Measurements from ENCODE around the gene ADD2. TPM values are rescaled to one million over a fixed set of nuclear protein-coding genes. Genes with fewer than 3 reads are reported as not detected.

The ADD2 gene
- total RNA-seq, 3 donors from 2014 or later, result 0.43 to 4.0 (median 1.1) TPM

DNA sequence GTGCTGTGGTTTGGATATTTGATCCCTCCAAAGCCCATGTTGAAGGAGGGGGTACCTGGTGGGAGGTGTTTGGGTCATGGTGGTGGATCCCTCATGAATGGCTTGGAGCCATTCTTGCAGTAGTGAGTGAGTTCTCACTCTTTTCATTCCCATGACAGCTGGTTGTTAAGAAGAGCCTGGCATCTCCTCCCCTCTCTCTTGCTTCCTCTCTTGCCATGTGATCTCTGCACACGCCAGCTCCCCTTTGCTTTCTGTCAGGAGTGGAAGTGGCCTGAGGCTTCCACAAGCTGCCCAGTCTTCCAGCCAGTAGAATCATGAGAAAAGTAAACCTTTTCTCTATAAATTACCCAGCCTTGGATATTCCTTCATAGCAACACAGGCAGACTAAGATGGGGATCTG, 8.6 kb downstream of the ADD2 start:
- H3K36me3 ChIP-seq (ENCODE audit: low read depth), result no peaks in the 10 kb centered on the region
- no peaks in the 10 kb centered on the region for H3K9me3 ChIP-seq
- TF ChIP-seq, protein P1, sequence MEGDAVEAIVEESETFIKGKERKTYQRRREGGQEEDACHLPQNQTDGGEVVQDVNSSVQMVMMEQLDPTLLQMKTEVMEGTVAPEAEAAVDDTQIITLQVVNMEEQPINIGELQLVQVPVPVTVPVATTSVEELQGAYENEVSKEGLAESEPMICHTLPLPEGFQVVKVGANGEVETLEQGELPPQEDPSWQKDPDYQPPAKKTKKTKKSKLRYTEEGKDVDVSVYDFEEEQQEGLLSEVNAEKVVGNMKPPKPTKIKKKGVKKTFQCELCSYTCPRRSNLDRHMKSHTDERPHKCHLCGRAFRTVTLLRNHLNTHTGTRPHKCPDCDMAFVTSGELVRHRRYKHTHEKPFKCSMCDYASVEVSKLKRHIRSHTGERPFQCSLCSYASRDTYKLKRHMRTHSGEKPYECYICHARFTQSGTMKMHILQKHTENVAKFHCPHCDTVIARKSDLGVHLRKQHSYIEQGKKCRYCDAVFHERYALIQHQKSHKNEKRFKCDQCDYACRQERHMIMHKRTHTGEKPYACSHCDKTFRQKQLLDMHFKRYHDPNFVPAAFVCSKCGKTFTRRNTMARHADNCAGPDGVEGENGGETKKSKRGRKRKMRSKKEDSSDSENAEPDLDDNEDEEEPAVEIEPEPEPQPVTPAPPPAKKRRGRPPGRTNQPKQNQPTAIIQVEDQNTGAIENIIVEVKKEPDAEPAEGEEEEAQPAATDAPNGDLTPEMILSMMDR (IDR thresholded peaks at IDR 0.05), result no peak
- no peak for ATAC-seq
- DNase-seq, result no peak
- intact Hi-C loops (cut with DNase I, micrococcal nuclease), result no loop called here
- no peak overlapping the region for H3K4me3 ChIP-seq
- no peaks in the 10 kb centered on the region for H3K4me1 ChIP-seq (ENCODE audit: low read depth)

DNA sequence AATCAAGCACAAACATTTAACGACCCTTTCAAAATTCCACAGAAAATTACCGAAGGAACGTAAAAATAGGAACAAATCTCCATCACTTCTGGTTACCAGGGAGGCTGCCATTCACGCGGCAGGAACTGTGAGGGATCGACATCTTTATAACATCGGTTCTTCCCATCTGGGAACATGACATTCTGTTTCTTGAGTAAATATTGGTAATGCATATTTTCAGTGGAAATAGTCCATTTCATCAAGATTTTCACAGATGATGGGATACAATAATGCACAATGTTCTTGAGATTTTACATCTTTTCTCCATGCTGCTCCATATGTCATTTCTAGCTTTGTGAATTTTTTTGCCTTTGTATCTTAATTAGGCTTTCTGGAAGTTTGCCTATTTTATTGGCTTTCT, 10.0 kb downstream of the ADD2 start:
- ATAC-seq, result no peak

DNA sequence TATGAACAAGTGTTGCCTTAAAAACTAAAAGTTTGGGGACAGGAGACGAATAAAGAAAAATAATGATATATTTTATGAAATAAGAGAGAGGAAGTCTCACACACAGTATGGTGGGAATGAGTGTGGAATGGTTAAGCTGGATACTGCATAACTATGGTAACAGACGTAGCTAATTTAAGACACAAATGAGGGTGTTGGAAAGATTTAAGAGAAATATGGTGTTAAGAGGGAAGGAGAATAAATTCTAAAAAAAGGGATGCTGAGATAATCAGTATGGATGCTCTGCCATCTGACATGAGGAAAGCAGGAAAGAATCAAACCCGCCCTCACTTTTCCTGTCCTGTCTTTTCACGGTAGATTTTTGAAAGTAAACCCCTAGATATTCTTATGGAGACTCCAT, 10.6 kb downstream of the ADD2 start:
- TF ChIP-seq, protein P1 (IDR thresholded peaks at IDR 0.05), result no peak
- no peaks in the 10 kb centered on the region for H3K4me1 ChIP-seq (ENCODE audit: low read depth)
- H3K9me3 ChIP-seq, result no peaks in the 10 kb centered on the region
- no peaks in the 10 kb centered on the region for H3K36me3 ChIP-seq (ENCODE audit: low read depth)
- no peak for ATAC-seq
- no peak for DNase-seq
- no peak overlapping the region for H3K4me3 ChIP-seq
- intact Hi-C loops (cut with DNase I, micrococcal nuclease), result no loop called here

More for the DNA sequence above, 10.0 kb downstream of the ADD2 start:
- TF ChIP-seq, protein P1 (IDR thresholded peaks at IDR 0.05), result no peak
- Histone ChIP-seq H3K36me3 (ENCODE audit: low read depth) (no peaks in the 10 kb centered on the region), H3K4me1 (ENCODE audit: low read depth) (no peaks in the 10 kb centered on the region), H3K4me3 (no peak overlapping the region), H3K9me3 (no peaks in the 10 kb centered on the region)
- intact Hi-C loops (cut with DNase I, micrococcal nuclease), result no loop called here
- no peak for DNase-seq

DNA sequence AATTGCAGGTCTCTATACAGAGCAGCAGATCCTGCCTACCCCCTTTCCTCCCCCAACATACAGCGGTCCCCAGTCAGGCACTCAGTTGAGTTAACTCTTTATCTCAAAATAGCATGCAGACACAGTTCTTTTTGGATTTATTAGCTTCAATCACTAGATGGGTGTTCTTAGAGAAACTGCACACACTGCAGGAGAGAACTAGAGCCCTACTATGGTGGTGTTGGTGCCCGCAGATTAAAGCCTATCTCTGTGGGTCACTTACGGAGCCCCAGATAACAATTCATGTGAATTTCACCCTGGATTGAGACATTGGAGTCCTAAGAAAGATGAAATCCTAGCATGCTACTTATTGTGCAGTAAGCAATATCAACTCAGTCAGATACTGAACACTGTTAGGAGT, 11.9 kb downstream of the ADD2 start:
- Histone ChIP-seq H3K4me1 (ENCODE audit: low read depth) (no peaks in the 10 kb centered on the region), H3K9me3 (no peaks in the 10 kb centered on the region), H3K36me3 (ENCODE audit: low read depth) (no peaks in the 10 kb centered on the region), H3K4me3 (no peak overlapping the region)
- TF ChIP-seq, protein P1 (IDR thresholded peaks at IDR 0.05), result no peak
- intact Hi-C loops (cut with DNase I, micrococcal nuclease), result no loop called here
- no peak for ATAC-seq
- DNase-seq, result no peak

DNA sequence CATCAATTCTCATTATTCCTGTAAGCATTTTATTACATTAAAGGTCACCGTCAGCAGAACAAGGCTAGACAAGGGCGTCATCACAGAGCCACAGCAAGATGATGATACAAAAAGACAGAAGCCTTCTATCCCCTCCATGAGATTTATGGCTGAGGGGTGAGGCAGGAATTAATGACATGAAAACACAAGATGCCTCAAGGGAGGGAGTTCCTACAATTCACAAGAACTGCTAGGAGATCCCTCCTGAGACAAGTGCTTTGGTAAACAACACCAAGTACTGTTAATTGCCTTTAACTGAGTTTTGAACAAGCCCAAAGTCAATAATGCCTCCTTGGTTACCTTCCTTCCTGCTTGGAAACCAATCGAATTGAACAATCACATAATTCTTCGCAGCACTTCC, 14.1 kb downstream of the ADD2 start:
- DNase-seq, result no peak
- intact Hi-C loops (cut with DNase I, micrococcal nuclease), result no loop called here
- TF ChIP-seq, protein P1 (IDR thresholded peaks at IDR 0.05), result no peak

DNA sequence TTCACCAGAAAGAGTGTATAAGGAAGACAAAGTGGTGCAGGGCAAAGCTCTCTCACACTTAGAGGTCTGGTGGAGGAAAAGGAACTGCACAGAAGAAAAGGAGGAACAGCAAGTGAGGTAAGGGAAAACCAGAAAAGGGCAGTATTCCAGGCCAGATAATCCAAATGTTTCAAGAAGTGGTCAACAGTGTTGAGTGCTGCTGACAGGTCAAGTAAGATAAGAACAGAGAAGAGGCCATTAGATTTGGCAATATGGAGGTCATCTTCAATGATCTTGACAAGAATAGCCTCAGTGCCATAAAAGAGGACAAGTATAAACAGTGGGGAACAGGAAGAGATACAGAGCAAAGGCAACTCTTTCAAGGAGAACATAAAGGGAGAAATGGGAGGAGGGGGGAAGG, 15.0 kb downstream of the ADD2 start:
- Histone ChIP-seq H3K9me3 (no peaks in the 10 kb centered on the region), H3K36me3 (ENCODE audit: low read depth) (no peaks in the 10 kb centered on the region), H3K4me1 (ENCODE audit: low read depth) (no peaks in the 10 kb centered on the region), H3K4me3 (no peak overlapping the region)
- TF ChIP-seq, protein P1 (IDR thresholded peaks at IDR 0.05), result no peak
- DNase-seq (no peak), ATAC-seq (no peak)
- intact Hi-C loops (cut with DNase I, micrococcal nuclease), result no loop called here

More for the DNA sequence above, 14.1 kb downstream of the ADD2 start:
- Histone ChIP-seq H3K4me3 (no peak overlapping the region), H3K36me3 (ENCODE audit: low read depth) (no peaks in the 10 kb centered on the region), H3K9me3 (no peaks in the 10 kb centered on the region), H3K4me1 (ENCODE audit: low read depth) (no peaks in the 10 kb centered on the region)
- no peak for ATAC-seq
